GM18909 (cell line): ENCODE results near the gene OR2B6.

Source experiments
- ATAC-seq: cut with Tn5 transposase; IDR thresholded peaks from one replicate; pipeline ENCODE4 v1.9.1; 2021; ENCODE audit warnings: mild to moderate bottlenecking; ENCODE audit not compliant: unreplicated experiment, poor library complexity

The OR2B6 gene

GRCh38 chr6:27994616-27995015 lies 37.6 kb downstream of the OR2B6 start:
- no peak for ATAC-seq

GRCh38 chr6:28000351-28001045 lies 43.5 kb downstream of the OR2B6 start:
- ATAC-seq, result no peak

GRCh38 chr6:28001351-28001750 lies 44.3 kb downstream of the OR2B6 start:
- no peak for ATAC-seq

- no peak for ATAC-seq
Measured at GRCh38 chr6:28001751-28002150, 44.7 kb downstream of the OR2B6 start.

- no peak for ATAC-seq
Measured at GRCh38 chr6:28002161-28002560, 45.1 kb downstream of the OR2B6 start.

GRCh38 chr6:28003059-28003458 lies 46.0 kb downstream of the OR2B6 start:
- no peak for ATAC-seq

GRCh38 chr6:28003661-28004060 lies 46.6 kb downstream of the OR2B6 start:
- no peak for ATAC-seq

GRCh38 chr6:28004350-28005151 lies 47.5 kb downstream of the OR2B6 start:
- ATAC-seq, result no peak

GRCh38 chr6:28005152-28005890 lies 48.3 kb downstream of the OR2B6 start:
- no peak for ATAC-seq

- ATAC-seq, result no peak
Measured at GRCh38 chr6:28005975-28006374, 48.9 kb downstream of the OR2B6 start.
